Glutamatergic neuron (in vitro differentiated cells): ENCODE results near the gene ARHGAP42. TPM values are rescaled to one million over a fixed set of nuclear protein-coding genes. Genes with fewer than 3 reads are reported as not detected.

ENCODE experiments used
- DNase-seq: peaks from one replicate; pipeline ENCODE4 v3.0.0; 2022
- H3K27ac Mint-ChIP-seq: one replicate; pipeline ENCODE4 v1.8.0; 2020; ENCODE audit warnings: mild to moderate bottlenecking, mixed read lengths, inconsistent platforms; ENCODE audit not compliant: unreplicated experiment
- H3K27me3 Mint-ChIP-seq: one replicate; pipeline ENCODE4 v1.8.0; 2020; ENCODE audit warnings: mild to moderate bottlenecking, moderate library complexity, mixed read lengths, inconsistent platforms; ENCODE audit not compliant: unreplicated experiment
- H3K36me3 Mint-ChIP-seq: one replicate; pipeline ENCODE4 v1.8.0; 2020; ENCODE audit warnings: mild to moderate bottlenecking, mixed read lengths, inconsistent platforms; ENCODE audit not compliant: unreplicated experiment
- H3K4me1 Mint-ChIP-seq: one replicate; pipeline ENCODE4 v1.8.0; 2020; ENCODE audit warnings: mild to moderate bottlenecking, low read depth, mixed read lengths, inconsistent platforms; ENCODE audit not compliant: unreplicated experiment
- H3K4me3 Mint-ChIP-seq: one replicate; pipeline ENCODE4 v1.8.0; 2020; ENCODE audit warnings: mild to moderate bottlenecking, mixed read lengths, inconsistent platforms; ENCODE audit not compliant: unreplicated experiment
- H3K9me3 Mint-ChIP-seq: one replicate; pipeline ENCODE4 v1.8.0; 2020; ENCODE audit warnings: mild to moderate bottlenecking, moderate library complexity, mixed read lengths, inconsistent platforms; ENCODE audit not compliant: unreplicated experiment
- CTCF ChIP-seq: fragments of 200-600 bp; sonication (generic); IDR thresholded peaks from one replicate; pipeline ENCODE4 v1.5.0; 2021; ENCODE audit not compliant: partially characterized antibody, unreplicated experiment
- long read RNA-seq: library from polyadenylated mRNA; unstranded; transcript quantifications from one replicate; pipeline ENCODE4 v2.0.0, GENCODE V29; 2020; ENCODE audit not compliant: unreplicated experiment
- total RNA-seq: library from RNA; stranded (reverse); fragmentation: NEBNext Ultra II Directional; extraction: Animal tissue kit (Norgen Biotek cat#: 25700); gene quantifications from one replicate; pipeline ENCODE4 v1.2.1, GENCODE V29; 2021; ENCODE audit not compliant: unreplicated experiment

ARHGAP42 gene, protein sequence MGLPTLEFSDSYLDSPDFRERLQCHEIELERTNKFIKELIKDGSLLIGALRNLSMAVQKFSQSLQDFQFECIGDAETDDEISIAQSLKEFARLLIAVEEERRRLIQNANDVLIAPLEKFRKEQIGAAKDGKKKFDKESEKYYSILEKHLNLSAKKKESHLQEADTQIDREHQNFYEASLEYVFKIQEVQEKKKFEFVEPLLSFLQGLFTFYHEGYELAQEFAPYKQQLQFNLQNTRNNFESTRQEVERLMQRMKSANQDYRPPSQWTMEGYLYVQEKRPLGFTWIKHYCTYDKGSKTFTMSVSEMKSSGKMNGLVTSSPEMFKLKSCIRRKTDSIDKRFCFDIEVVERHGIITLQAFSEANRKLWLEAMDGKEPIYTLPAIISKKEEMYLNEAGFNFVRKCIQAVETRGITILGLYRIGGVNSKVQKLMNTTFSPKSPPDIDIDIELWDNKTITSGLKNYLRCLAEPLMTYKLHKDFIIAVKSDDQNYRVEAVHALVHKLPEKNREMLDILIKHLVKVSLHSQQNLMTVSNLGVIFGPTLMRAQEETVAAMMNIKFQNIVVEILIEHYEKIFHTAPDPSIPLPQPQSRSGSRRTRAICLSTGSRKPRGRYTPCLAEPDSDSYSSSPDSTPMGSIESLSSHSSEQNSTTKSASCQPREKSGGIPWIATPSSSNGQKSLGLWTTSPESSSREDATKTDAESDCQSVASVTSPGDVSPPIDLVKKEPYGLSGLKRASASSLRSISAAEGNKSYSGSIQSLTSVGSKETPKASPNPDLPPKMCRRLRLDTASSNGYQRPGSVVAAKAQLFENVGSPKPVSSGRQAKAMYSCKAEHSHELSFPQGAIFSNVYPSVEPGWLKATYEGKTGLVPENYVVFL
- 21.4 TPM for total RNA-seq
- long read RNA-seq, partial matches to known transcripts: 3 of 3 reads
- long read RNA-seq, other reads (novel, unspliced or antisense): 0 of 3 reads

- DNase-seq: peak; percentile 74
- TF ChIP-seq CTCF: no peak
- Mint-ChIP-seq H3K4me3 (peak within 1 kb of the TSS; percentile 96), H3K27me3 (peaks cover 6% of the 10 kb centered on the region), H3K36me3 (no peaks in the 10 kb centered on the region), H3K27ac (peak within 1 kb of the TSS; percentile 92), H3K9me3 (peaks cover 6% of the 10 kb centered on the region), H3K4me1 (peaks cover 21% of the 10 kb centered on the region)
Observed at GRCh38 chr11:100687054-100687629, at the start of gene ARHGAP42. TSS of gene ARHGAP42 (plus strand) at chr11:100687288. CDS start at chr11:100687679, 391 bp downstream.

DNA sequence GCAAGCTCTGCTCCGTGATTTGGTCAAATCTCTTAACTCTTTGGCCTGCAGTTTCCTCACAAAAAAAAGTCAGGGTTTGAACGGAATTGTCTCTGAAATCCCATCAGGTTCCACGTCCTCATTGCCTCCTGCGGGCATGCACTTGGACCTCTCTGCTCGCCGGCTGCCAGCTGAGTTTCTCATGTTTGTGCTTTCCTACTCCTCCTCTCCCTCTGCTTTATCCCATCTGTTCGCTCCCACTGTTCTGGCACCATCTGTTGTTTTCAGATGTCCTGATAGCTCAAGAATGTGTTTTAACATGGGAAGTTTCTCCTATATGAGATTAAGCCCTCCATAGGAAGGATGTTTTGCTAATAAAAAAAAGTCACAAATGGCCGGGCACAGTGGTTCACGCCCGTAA is 49.4 kb upstream of the ARHGAP42 start:
- Mint-ChIP-seq H3K27ac (peak overlapping the region; percentile 97), H3K36me3 (peaks cover 5% of the 10 kb centered on the region), H3K4me3 (peak overlapping the region; percentile 80), H3K9me3 (peaks cover 8% of the 10 kb centered on the region), H3K27me3 (peaks cover 4% of the 10 kb centered on the region), H3K4me1 (peaks cover 37% of the 10 kb centered on the region)
- TF ChIP-seq CTCF: no peak
- DNase-seq: peak; percentile 55

GRCh38 chr11:100638648-100639047 is 48.4 kb upstream of the ARHGAP42 start:
- H3K36me3 Mint-ChIP-seq: peaks cover 5% of the 10 kb centered on the region
- H3K27ac Mint-ChIP-seq: no peak overlapping the region
- no peak overlapping the region for H3K4me3 Mint-ChIP-seq
- no peak for TF ChIP-seq CTCF
- H3K4me1 Mint-ChIP-seq: peaks cover 32% of the 10 kb centered on the region
- DNase-seq: no peak
- peaks cover 8% of the 10 kb centered on the region for H3K9me3 Mint-ChIP-seq
- peaks cover 4% of the 10 kb centered on the region for H3K27me3 Mint-ChIP-seq

GRCh38 chr11:100639140-100639539 is 47.9 kb upstream of the ARHGAP42 start:
- Mint-ChIP-seq H3K36me3 (peaks cover 5% of the 10 kb centered on the region), H3K4me1 (peaks cover 32% of the 10 kb centered on the region), H3K9me3 (peaks cover 8% of the 10 kb centered on the region), H3K4me3 (peak overlapping the region; percentile 12), H3K27ac (peak overlapping the region; percentile 31), H3K27me3 (peaks cover 4% of the 10 kb centered on the region)
- DNase-seq: no peak
- TF ChIP-seq CTCF: no peak
